ENCODE data around the gene RAB11FIP4.

The RAB11FIP4 gene

DNA sequence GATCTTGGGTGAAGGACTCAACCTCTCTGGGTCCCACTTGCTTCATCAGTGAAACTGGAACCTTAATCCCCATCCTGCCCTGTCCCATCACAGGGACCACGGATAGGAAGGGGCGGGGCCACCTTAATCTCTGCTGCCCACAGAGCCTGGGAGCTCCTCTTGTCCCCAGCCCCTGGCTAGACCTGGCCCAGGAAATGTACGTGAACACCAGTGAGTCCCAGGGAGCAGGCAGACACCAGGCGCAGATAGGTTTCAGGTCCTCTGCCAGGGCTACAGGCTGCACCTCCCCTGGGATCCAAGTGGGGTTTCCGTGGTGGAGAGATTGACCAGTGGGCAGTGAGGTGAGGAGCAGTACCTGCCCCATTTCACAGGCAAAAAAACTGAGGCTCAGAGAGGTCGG is 21.0 kb downstream of the RAB11FIP4 start:
- no peak for FAIRE-seq

DNA sequence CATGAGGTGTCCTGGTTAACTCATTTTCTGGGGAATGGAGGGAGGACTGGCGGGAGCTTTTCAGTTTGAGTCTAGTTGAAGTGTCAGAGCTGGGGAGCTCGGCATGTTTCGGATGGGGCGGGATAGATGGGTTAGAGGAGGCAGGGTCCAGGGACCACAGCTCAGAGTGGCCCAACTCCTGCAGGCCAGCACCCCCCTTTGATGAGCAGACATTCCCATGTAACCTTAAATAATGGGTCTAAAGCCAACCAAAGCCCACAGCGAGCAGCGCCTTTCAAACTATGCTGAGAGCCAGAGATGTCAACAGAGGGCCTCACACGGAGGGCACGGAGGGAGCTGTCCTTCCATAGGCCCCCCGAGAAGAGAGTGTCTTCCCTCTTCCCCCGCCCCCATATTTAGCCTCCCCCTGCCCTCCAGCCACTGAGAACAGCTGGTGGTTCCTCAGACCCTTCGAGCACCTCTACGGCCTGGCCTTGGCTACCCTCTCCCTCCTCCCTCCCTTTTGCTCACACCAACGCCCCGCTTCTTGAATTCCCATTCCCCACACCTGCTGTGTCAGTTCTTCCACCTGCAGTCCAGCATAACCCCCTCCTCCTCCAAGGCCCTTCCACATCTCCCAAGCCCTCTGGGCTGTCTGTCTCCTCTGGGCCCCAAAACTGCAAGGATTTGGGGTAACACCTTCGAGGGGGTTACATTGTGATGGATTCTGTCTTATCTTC is 21.8 kb downstream of the RAB11FIP4 start:
- FAIRE-seq, result no peak

DNA sequence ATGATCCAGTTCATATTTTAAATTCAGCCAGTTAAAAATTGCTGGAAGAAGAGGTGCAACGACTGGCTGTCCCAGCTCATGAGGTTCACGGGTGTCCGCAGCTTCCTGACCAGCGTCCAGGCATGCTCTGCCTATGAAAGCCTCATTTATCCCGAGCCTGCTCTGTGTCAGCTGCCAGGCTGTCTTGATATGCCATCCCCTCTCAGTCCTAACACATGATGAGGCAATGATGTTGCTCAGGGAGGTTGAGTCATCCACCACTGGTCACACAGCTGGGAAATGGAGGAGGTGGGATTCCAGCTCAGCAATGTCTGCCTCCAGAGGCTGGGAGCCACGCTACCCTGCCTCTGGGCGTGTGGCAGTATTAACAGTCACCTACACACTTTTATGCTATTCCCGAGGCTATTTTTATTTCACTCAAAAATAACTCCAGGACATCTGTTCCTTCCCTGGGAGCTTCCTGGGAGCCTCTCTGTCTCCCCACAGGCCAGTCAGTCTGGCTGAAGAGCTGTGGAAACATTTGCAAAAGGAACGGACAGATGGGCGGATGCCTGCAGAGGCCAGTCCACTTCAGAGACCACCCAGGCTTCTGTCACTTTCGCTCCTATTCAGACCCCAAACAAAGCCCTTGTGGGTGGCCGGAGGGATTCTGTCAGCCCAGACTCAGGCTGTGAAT is 22.5 kb downstream of the RAB11FIP4 start:
- FAIRE-seq, result no peak

DNA sequence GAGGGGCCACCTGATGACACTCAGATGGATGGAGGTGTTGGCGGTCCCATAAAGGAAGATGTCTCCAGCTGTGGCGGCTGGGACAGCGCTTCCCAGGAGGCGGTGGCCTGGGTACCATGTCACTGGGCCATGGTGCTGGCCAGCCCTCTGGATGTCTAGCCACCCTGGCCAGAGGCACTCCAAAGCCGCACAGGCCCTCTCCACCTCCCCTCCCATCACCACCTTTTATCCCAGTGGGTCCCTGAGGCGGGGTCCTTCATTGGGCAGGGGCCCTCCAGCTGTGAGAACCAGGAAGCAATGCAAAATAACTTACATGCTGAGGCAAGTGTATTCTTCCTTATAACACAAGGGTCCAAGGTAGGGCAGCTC is 23.1 kb downstream of the RAB11FIP4 start:
- no peak for FAIRE-seq

DNA sequence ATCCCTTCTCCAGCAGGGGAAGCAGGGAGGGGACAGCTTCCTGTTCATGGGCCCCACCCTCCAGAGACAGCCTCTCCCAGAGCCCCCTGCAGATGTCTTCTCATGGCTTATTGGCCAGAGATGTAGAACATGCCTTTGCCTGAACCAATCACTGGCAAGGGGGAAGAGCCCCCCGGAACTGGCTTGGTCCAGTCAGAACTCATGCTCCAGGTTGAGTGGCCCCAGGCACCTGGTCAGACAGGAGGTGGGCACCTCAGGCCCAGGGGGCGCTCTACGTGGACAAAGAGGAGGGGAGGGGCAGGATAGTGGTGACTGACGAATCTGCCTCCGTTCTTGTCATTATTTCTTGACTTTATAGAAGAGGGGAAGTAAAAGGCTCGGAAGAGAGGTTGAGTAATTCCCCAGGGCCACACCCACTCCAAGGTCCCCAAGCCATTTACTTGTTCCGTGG is 23.6 kb downstream of the RAB11FIP4 start:
- no peak for FAIRE-seq

DNA sequence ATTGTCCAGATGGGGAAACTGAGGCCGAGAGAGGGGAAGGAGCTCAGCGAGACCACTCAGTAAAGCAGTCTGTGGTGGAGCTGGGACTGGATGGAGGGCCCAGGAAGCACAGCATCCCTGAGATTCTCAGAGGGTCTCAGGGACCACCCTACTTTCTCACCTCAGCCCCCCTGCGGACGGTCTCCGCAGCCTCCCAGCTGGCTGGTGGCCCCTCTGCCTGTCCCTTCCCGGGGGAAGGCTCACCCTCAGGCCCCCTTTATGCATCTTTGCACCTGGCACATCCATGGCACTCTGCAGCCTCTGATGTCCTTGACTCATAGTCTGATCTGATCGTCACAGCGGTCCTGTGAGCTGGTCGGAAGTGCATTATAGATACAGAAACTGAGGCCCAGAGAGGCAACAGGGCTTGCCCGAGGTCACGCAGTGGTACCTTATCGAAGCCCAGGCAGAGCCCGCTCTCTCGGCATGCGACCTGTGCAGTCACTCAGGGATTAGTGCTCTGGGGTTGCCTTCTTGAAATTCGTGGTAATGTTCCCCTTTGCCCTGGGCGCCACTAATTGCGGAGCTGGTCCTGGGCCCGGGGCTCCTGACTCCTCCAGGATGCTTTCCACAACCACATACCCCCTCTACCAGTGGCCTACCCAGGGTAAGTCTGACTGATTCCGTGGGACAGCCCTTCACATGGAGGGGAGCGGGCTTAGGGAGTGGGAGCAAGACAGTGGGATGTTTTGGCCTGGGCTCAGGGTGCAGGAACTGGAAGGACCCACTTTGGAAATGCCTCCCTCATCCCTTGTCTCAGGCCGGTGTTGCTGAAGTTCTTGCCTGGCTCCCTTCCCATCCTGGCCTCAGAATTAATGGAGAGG is 24.4 kb downstream of the RAB11FIP4 start:
- no peak for FAIRE-seq

DNA sequence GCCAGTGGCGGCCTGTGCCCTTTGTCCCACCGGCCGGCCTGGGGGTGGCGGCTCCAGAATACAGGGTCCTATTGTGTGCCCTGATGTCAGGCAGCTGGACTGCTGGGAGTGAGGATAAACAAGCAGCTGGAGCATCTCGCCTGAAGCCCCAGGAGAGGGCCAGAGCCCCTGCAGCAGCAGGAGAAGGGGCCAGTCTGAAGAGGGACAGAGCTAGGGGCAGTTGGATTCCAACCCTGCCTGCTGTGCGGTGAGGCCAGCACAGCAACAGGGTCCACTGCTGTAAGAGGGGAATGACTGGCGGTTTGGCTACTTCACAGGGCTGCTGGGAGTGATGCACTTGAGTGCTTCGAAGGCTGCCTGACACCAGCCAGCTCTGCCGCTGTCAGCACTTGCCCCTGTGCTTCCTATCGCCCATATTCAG is 25.0 kb downstream of the RAB11FIP4 start:
- no peak for FAIRE-seq

DNA sequence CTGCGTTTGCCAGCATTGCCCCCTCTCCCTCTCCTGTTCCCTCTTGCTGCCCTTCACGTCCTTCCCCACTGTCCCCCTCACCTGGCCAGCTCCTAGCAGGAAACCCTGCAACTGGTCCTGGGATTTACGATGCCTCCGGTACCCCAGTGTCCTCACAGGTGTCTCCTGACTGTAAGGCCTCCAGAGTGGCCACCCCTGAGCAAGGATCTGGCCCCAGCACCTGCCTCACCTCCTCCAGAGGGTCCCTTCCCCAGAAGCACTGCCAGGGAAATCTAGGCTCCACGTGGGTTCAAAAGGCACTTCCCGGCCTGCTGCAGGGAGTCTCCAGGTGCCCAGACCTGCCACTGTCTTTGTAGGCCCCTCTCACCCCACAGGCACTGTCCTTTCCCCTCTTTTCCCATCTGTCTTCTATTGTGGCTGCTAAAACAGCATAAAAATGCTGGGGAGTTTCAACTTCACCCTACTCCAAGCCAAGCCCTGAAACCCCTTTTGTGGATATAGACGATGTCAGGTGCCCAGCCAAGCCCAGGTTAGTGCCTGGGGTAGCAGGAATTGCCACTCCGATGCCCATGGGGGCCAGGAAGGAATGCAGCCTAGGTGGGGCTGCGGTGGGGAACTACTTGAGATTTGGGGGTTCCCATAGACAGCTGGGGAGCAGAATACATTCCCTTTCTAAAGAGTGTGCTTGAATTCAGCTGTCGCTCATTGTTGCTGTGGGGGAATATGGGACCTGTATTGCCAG is 25.7 kb downstream of the RAB11FIP4 start:
- no peak for FAIRE-seq

DNA sequence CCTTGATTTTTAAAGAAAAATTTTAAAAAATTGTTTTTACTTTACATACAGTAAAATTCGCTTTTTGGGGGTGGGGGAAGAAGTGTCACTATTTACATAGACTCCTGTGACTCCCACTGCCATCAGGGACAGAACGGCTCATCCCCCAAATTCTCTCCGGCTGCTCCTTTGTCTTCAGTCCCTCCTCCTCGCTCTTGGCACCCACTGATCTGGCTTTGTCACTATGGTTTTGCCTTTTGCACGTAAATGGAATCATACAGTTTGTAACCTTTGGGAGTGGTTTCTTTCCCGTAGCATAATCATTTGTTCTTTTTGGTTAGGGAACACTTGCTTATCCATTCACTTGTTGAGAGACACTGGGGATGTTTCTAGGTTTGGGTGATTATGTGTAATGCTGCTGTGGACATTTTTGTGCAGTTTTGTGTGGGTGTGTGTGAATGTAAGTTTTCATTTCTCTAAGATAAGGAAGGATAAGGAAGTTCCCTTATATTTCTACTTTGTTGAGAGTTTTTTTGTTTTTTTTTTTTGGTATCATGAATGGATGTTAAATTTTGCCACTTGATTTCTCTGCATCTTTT is 27.4 kb downstream of the RAB11FIP4 start:
- FAIRE-seq, result no peak

DNA sequence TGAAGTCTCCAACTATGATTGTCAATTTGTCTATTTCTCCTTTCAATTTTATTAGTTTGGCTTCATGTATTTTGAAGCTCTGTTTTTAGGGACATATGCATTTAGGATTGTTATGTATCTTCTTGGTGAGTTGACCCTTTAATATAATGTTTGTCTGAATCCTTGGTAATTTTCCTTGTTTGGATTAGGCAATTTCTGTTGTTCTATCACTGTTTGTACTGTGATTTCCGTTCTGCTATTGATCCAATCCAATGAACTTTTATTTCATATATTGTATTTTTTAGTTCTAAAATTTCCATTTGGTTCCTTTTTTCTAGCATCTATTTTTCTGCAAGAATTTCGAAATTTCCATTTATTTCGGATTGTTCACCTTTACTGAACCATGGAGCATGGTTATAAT is 31.0 kb downstream of the RAB11FIP4 start:
- no peak for FAIRE-seq

DNA sequence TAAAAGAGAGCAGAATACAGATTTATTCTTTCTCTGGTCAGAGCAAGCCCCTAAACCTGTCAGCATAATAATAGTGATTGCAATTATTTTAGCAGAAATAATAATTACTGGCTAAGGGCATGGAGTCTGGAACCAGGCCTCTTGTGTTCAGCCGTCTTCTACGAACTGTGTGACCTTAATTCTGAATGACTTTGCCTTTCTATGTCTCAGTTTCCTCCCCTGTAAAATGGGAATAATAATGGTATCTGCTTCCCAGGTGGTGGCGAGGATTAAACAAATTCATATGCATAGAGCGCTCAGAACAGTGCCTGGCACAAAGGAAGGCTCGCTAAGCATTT is 33.4 kb downstream of the RAB11FIP4 start:
- FAIRE-seq, result no peak

DNA sequence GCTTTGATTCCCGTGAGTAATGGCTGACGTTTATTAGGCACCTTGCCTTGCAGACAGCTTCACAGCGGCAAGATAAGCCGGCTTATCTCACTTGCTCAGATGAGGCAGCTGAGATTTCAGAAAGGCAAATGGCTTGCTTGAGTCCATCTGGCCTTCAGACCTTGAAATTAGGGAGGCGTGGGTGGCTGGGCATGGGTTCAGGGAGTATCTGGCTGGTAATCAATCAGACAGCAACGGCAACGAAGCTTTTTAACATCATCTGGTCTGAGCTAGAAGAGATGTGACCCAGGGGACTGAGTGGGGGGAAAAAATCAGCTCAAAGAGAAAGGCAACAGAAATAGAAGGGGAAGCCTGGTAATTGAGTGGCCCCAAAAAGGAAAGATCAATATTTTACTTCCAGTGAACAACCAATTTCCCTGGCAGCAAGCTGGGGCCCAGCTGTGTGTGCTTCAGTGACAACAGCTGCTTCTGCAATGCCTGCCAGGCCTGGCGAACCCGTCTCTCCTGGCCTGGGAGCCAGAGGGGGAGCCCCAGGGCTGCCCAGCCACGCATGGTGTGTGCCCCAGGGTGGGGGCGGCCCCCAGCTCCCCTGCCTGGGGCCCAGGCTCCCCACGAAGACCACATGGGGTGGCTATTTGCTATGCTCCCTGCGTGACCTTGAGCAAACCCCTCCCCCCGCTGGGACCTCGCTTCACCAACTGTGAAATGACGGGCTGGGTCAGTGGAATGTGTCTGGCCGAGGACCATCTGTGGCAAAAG is 34.0 kb downstream of the RAB11FIP4 start:
- no peak for FAIRE-seq

DNA sequence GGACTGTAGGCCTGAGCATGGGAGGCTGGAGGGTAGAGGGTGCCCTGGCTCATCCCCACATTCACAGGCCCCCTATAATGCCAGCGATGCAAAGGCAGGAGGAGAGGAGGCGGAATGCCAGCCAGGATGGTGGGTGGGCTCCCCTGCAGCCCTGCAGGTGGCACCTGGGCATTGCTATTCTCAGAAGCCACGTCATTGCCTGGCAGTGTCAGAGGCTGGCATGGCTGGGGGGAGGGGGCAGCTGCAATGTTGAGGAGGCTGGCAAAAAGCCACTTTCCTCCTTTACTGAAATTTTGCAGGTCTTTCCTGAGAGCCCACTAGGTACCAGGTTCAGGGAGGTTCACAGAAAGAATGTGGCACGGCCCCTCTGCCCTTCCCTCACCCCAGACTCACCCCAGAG is 36.2 kb downstream of the RAB11FIP4 start:
- no peak for FAIRE-seq

DNA sequence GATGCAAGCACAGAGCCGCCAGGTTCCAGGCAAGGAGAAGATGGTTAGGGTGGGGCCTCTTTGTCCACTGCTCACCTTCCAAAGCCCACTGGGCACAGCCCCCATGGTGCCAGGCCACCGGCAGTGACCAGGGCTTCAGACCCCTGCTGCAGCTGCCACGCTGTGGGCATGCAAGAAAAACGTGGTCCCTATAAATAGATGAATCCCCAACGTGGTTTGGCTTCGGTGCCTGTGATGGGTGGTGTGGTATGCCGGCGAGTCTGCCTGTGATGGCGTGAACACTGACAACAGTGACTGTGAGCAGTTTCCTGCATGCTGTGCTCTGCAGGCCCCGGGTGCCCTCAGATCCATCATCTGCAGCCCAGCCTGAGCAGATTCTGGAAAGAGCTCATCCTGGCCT is 36.6 kb downstream of the RAB11FIP4 start:
- FAIRE-seq, result no peak

DNA sequence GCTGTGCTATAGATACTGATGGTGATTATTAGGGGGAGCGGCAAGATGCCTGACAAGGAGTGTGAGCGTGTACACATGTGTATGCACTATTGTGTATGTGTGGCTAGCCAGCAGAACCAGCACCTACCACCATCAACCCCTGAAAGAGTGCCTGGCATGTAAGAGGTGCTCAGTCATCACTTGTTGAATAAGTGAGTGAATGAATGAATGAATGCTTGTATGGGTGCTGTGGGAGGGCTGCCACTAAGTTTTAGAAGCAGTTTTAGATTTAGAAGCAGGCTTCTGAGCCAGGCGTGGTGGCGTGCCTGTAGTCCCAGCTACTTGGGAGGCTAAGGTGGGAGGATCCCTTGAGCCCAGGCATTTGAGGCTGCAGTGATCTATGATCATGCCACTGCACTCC is 37.0 kb downstream of the RAB11FIP4 start:
- FAIRE-seq, result no peak

DNA sequence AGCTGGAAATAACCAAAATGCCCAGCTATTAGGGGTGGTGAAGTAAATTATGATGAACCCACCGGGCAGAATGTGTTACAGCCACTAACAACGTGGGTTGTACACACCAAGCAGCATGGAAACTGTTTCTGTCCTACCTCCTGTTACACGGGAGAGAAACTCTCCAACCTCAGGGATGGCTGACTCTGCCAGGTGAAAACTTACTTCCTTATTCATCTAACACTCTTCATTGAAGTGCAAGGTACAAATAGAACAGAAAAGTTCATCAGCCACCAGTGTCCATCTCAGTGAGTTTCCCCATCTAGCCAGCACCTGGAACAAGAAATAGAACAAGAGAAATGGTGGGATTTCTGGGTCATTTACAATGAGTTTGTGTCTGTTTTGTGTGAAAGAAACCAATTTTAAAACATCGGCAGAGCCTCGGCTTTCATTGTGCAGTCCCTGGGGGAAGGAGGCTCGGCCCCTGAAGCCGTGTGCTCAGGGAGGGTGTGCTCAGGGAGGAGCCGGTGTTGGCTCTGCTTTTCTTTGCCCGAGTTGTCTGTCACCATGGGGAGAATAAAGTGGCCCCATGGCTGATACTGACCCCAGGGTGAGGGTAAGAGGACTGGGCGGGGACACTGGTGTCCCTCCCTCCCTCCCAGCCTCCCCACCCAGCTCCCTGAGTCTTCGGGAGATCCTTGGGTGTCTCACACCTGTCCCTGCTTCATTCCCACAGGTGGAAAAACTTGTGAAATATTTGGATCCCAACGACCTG is 39.8 kb downstream of the RAB11FIP4 start:
- no peak for FAIRE-seq

DNA sequence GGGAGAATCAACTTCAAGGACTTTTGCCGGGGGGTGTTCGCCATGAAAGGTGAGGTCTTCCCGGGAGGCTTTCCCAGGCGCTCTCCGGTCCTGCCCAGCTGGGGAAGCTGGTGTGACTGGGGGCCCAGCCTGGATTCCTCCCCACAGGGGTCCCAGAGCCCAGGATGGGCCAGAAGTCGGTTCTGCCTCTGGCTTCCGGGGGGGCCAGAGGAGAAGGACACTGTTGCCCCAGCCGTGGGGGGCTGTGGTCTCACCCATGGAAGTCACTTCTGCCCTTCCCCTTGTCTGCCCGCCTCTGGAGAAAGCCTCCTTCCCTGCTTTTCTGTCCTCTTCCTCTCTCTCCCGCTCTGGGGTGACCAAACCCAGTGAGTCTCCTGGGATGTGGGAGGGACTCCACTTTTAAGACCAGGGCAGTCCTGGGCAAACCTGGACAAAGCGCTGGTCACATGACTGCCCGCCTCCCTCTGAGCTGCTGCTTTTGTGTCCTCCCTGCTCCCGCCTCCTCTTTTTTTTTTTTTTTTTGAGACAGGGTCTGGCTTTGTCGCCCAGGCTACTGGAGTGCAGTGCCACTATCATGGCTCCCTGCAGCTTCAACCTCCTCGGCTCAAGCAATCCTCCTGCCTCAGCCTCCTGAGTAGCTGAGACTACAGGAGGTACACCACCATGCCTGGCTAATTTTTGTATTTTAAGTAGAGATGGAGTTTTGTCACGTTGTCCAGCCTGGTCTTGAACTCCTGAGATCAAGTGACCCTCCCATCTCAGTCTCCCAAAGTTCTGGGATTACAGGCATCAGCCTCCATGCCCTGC is 40.6 kb downstream of the RAB11FIP4 start:
- FAIRE-seq, result no peak

DNA sequence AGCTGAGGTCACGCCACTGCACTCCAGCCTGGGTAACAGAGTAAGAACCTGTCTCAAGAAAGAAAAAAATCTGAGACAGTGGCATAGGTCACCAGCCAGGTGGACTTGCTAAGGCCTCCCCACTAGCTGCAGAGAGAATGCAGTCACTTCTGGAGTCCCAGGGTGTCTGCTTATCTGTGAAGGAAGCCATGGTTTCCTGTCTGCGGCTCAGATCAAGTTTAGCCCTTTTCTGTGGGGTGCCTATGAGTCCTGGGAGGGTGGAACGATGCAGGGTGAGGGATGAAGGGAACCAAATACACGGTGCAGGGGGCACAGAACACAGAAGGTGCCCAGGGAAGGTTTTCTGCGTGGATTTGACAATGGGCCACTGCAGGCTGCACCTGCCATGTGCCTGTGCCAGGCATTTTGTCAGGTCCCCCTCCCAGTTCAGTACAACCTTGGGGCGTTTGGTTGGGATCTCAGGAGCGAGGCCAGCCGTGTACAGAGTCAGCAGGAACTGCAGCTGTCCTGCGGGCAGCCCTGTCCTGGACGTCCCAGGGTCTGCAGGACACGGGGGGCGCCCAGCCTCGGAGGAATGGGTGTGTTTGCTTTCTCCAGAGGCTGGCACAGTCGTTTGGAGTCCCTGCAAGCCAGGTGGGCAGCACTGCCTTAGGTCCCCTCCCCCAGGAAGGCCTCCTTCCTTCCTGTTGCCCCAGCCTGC is 41.8 kb downstream of the RAB11FIP4 start:
- FAIRE-seq, result no peak

All from colon (tissue), 2 donors.